Fibroblast of peridontal ligament (primary cell): ENCODE results near the gene LAMB4.

Experiments used
- DNase-seq: peaks from one replicate; pipeline ENCODE4 v3.0.0-alpha.2; 2010; ENCODE audit errors: extremely low read depth

LAMB4 gene

GRCh38 chr7:108130261-108130660 lies at the start of gene LAMB4:
Gene LAMB4, minus strand, starts transcription at chr7:108130361. Its CDS starts 7,197 bp downstream, at chr7:108123164.
- no peak for DNase-seq

- DNase-seq: no peak
Measured at GRCh38 chr7:108178398-108178797, 48.2 kb upstream of the LAMB4 start.

GRCh38 chr7:108171164-108171563 lies 41.0 kb upstream of the LAMB4 start:
- DNase-seq: no peak

- DNase-seq: no peak
Measured at GRCh38 chr7:108170251-108170650, 40.1 kb upstream of the LAMB4 start.

- peak; percentile 62 for DNase-seq
Measured at GRCh38 chr7:108167460-108167859, 37.3 kb upstream of the LAMB4 start.

GRCh38 chr7:108166687-108167086 lies 36.5 kb upstream of the LAMB4 start:
- DNase-seq: no peak

- DNase-seq: peak; percentile 13
Measured at GRCh38 chr7:108165723-108166122, 35.6 kb upstream of the LAMB4 start.

GRCh38 chr7:108164946-108165345 lies 34.8 kb upstream of the LAMB4 start:
- DNase-seq: no peak

GRCh38 chr7:108164342-108164741 lies 34.2 kb upstream of the LAMB4 start:
- DNase-seq: no peak

- no peak for DNase-seq
Measured at GRCh38 chr7:108158776-108159175, 28.6 kb upstream of the LAMB4 start.

GRCh38 chr7:108157606-108158335 lies 27.6 kb upstream of the LAMB4 start:
- DNase-seq: no peak

GRCh38 chr7:108156897-108157605 lies 26.9 kb upstream of the LAMB4 start:
- DNase-seq: peak; percentile 10

- no peak for DNase-seq
Measured at GRCh38 chr7:108152198-108152597, 22.0 kb upstream of the LAMB4 start.

- DNase-seq: no peak
Measured at GRCh38 chr7:108149908-108150307, 19.7 kb upstream of the LAMB4 start.

- no peak for DNase-seq
Measured at GRCh38 chr7:108149119-108149518, 19.0 kb upstream of the LAMB4 start.

GRCh38 chr7:108147031-108147563 lies 16.9 kb upstream of the LAMB4 start:
- DNase-seq: no peak

GRCh38 chr7:108146070-108146842 lies 16.1 kb upstream of the LAMB4 start:
- peak; percentile 94 for DNase-seq

- no peak for DNase-seq
Measured at GRCh38 chr7:108145401-108145800, 15.2 kb upstream of the LAMB4 start.

- DNase-seq: no peak
Measured at GRCh38 chr7:108144931-108145330, 14.8 kb upstream of the LAMB4 start.

GRCh38 chr7:108143658-108144420 lies 13.7 kb upstream of the LAMB4 start:
- no peak for DNase-seq

- DNase-seq: no peak
Measured at GRCh38 chr7:108142675-108143259, 12.6 kb upstream of the LAMB4 start.
